HG02943 (cell line): ENCODE results near the gene CYP2A13.
"Not testable (repeated sequence)": the region's sequence is repeated elsewhere in the genome, so short reads cannot be mapped to it uniquely, and the experiment has no call there.

Source experiments
- ATAC-seq: cut with Tn5 transposase; IDR thresholded peaks from one replicate; pipeline ENCODE4 v1.9.1; 2021; ENCODE audit warnings: mild to moderate bottlenecking, low read depth, moderate library complexity; ENCODE audit not compliant: unreplicated experiment

Gene CYP2A13

DNA sequence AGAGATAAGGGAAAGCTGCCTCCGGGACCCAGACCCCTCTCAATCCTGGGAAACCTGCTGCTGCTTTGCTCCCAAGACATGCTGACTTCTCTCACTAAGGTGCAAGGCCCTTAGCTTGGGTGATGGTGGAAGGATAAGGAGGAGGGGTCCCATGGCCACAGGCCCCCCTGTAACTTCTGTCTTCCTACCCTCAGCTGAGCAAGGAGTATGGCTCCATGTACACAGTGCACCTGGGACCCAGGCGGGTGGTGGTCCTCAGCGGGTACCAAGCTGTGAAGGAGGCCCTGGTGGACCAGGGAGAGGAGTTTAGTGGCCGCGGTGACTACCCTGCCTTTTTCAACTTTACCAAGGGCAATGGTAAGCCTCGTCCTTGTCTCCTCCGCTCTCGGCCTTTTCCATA lies 28.0 kb downstream of the CYP2A13 start:
- no peak for ATAC-seq

DNA sequence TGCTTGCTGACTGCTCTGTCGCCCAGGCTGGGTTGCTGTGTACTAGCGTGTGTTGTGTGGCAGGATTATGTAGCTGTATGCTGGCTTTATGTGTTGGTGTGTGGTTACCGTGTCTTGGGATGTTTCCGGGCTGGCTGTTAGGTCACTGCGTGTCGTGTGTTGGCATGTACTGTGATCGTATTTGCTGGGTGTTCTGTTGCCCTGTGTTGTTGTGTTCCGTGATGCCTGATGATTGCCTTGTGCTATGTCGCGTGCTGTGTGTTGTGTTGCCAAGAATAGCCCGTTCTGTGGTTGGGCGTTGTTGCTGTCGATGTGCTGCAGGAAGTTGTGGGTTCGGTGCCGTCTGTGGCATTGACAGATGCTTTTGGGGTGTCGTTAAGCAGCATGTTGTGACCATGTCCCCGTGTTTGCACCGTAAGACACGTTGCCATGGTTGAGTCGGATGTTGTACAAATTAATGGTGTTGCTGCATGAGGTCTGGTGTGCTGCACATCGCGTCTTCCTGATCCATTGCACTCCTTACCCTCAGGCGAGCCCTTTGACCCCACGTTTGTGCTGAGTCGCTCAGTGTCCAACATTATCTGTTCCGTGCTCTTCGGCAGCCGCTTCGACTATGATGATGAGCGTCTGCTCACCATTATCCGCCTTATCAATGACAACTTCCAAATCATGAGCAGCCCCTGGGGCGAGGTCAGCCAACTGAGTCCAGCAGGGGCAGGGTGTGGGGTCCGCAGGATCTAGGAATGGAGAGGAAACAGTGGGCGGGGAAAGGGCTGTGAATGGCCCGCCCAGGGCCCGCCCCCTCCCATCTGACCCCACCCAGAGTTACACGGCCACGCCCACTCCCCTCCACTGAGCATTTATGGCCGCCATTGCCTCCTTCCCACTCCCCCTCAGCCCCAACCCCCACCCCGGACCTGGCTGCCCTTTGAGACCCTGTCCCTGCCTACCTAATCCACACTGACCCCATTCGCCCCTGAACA lies 33.0 kb downstream of the CYP2A13 start:
- not testable (repeated sequence) for ATAC-seq

GRCh38 chr19:41122846-41123245 lies 34.6 kb downstream of the CYP2A13 start:
- ATAC-seq, result not testable (repeated sequence)

DNA sequence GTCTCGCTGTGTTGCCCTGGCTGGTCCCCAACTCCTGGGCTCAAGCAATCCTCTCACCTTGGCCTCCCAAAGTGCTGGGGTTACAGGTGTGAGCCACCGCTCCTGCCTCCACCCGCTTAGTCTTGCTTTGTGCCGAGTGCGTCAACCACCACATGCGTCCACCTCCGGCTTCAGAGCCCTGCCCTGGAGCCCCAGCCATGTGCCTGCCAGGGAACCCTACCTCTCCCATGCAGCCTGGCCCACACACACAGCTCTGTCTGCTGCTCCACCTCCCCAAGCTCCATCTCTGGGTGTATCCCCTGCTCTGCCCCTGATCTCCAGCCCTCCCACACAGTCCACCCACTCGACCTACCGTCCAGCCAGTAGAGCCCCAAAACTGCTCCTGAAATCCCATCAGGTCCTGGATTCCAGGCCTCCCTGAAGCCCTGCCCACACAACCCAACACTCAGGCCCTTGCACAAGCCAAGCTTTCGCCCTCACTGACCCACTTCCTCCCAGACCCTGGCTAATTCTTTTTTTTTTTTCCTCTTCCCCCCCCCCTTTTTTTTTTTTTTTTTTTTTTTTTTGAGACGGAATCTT lies 35.6 kb downstream of the CYP2A13 start:
- ATAC-seq, result no peak

DNA sequence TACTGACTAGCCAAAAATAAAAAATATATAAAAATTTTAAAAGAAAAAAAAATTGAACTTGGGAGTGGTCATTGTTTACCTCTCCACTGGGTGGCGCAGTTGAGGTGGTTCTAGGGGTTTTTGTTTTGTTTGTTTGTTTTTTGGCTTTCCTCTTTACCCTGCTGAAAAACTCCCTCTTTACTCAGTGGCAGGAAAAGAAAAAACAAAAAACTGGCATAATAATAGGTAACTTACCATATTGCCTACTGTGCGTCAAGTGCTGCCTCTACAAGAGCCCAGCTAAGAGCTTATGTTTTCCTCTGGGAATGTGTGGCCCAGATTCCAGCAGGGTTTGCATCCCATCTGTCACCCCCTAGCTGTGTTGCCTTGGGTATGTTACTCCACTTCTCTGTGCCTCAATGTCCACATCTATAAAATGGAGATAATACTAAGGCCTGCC lies 38.5 kb downstream of the CYP2A13 start:
- ATAC-seq, result not testable (repeated sequence)

GRCh38 chr19:41127362-41127761 lies 39.1 kb downstream of the CYP2A13 start:
- not testable (repeated sequence) for ATAC-seq

GRCh38 chr19:41127801-41128300 lies 39.6 kb downstream of the CYP2A13 start:
- ATAC-seq, result not testable (repeated sequence)

DNA sequence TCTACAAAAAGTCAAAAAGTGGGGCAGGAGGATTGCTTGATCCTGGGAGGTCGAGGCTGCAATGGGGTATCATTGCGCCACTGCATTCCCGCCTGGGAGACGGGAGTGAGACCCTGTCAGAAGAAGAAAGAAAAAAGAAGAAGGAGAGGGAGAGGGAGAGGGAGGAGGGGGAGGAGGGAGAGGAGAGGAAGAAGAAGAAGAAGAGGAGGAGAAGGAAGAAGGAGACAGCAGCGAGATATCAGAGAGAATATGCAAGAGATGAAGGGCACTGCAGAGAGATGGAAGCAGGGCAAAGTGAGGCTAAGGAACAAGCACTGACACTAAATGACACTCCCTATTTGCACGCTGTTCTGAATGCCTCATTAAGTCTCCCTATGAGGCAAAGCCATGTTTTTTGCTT lies 40.4 kb downstream of the CYP2A13 start:
- no peak for ATAC-seq

- ATAC-seq, result no peak
These were observed 42.9 kb downstream of the CYP2A13 start for GRCh38 chr19:41131186-41131585.

- ATAC-seq, result no peak
These were observed 45.0 kb downstream of the CYP2A13 start for GRCh38 chr19:41133260-41133659.

DNA sequence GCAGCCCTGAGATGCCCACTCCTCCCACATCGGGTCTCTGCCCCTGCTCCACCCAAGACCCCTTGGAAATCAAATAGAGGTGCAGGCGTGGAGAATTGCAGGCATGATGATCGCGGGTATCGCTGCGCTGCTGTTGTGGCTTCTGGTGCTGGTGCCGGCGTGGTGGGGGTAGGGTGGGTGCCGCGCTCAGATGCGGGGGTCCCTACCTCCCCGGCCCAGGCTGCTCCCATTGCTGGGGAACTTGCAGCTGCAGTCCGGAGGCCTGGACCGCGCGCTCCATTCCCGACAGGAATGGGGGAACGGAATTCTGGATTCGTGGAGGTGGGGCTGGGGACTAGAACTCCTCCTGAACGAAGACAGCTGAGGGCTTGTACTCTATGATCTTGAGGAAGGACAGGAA lies 46.4 kb downstream of the CYP2A13 start:
- ATAC-seq, result no peak

DNA sequence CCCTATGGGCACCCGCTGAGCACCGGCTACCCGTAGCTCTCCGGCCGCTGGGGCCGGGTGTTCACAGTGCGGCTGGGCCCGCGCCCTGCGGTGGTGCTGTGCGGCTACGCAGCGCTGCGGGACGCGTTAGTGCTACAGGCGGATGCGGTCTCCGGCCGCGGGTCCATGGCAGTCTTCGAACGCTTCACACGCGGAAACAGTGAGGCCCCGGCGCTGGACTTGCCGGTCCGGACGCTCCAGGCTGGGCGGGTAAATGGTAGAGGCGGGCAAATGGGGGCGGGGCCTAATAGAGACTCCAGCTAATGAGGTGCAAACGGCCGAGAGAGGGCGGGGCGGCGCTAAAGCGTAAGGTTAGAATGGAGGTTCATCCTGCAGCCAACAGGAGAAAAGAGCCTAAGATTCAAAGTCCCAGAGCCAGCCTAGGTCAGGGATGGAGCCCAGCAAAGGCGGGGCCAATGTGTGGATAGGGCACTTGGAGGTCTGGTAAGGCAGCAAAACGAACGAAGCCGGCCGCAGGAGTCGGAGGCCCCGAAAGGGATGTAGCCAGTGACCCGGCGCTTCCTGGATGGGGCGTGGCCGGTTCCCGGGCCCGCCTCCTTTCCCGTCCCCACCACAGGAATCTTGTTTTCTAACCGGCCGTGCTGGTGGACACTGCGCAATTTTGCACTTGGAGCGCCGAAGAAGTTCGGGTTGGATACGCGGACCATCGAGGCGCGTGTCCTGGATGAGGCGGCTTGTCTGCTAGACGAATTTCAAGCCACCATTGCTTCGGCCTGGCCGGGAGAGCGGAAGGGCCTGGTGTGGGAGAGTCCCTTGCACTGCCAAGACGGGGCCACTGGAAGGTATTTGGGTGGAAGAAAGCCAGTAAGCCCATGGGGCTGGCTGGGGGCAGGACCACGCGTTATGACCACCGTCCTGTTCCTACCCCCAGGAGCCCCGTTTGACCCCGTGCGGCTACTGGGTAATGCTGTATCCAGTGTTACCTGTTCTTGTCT lies 47.4 kb downstream of the CYP2A13 start:
- not testable (repeated sequence) for ATAC-seq

DNA sequence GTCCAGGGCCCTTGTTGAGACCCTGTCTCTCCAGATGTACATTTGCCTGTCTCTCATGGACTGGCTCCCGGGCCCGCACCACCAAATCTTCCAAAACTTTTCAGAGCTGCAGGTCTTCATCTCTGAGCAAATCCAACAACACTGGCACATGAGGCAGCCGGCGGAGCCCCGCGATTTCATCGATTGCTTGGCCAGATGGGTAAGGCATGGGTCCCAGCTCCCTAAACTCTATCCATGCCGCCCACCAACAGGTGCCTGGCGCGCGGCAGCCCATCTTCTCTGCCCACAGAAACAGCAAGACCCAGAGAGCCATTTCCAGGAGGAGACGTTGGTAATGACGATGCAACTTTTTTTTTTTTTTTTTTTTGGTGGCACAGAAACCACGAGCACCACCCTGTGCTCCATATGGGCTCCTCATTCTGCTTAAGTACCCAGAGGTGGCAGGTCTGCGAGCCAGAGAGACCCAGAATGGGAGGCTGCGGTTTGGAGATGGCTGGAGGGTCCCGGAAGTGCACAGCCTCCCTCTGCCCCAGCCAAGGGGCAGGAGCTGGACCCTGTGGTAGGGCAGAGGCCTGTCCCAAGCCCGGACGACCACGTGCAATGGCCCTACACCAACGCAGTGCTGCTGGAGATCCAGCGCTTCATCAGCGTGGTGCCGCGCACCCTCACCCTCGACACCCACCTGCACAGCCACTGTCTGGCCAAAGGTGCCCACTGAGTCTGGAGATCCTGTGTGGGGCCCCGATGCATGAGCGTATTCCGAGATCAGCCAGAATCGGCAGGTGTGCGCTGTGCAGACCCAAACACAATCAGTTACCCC lies 48.6 kb downstream of the CYP2A13 start:
- no peak for ATAC-seq

GRCh38 chr19:41144403-41144802 lies 56.2 kb downstream of the CYP2A13 start:
- no peak for ATAC-seq
